ENCODE measurements around the gene SSR4. TPM values are rescaled to one million over a fixed set of nuclear protein-coding genes. Genes with fewer than 3 reads are reported as not detected.

Gene SSR4
- total and polyA plus RNA-seq, 10 of the 15 experiments (the other 5 are each of a cell fraction or from before 2014, with no cell fraction given): 151 to 521 (median 310) TPM

DNA sequence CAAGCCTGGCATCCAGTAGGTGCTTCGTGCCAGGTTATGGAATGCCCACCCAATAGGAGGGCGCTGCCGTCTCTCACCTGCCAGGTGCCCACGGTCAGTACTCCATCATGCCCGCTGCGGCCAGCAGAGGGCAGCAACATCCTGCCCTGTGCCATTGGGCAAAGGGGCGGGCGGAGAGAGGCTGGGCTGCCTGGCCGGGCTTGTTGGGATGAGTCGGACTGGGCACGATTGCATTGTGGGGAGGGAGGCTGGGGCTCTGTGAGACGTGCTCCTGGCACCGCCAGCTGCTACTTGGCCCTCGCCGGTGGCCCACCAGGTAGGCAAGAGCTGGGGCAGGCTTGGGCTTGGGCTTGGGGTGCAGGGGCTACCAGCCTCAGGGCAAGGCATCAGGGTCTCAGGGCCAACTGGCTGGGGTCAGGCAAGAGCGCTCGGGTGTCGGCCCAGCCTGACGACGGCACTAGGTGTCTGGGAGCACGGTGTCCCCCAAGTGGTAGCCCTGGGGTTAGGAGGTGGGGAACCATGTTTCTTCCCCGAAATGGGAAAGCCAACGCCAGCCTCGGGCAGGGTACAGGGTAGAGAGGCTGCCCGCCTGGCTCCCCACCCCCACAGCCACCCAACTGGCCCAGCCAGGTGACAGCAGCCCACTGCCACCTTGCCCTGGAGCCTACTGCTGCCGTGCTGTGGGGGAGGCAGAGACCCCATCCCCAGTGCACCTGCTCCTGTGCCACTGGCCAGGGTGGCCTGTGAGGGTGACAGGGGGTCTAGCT lies 30.3 kb upstream of the SSR4 start, which contains the start of gene PLXNB3:
Gene PLXNB3, plus strand, starts transcription at position 261 of the 767 bp plus-strand sequence. CDS start 1,287 bp downstream, outside the sequence.
- DNase-seq (ENCODE audit: low read depth, low spot score) (peak; percentile 0), ATAC-seq (peak; percentile 95), FAIRE-seq (no peak)
- SMC1A ChIA-PET (ENCODE audit: uncharacterized antibody, unreplicated experiment): no interaction called here
- Histone ChIP-seq H3K4me3 (no peak within 1 kb of the TSS), H3K9ac (ENCODE audit: control insufficient read depth, insufficient read depth, low read length) (no peak within 1 kb of the TSS), H3K36me3 (ENCODE audit: control insufficient read depth in 2 of 2, insufficient read depth in 2 of 2, low read length in 1 of 2) (no peaks in the 10 kb centered on the region), H3K9me3 (replicated peaks; ENCODE audit: control insufficient read depth, insufficient read depth, low read length) (no peaks in the 10 kb centered on the region; the same call in 2 of the 3 replicates), H3K79me2 (ENCODE audit: control insufficient read depth, insufficient read depth, low read length) (no peaks in the 10 kb centered on the region), H3K4me2 (ENCODE audit: control insufficient read depth, insufficient read depth) (no peak within 1 kb of the TSS), H3K4me1 (ENCODE audit: control insufficient read depth, insufficient read depth, low read length) (no peaks in the 10 kb centered on the region), H3K27ac (ENCODE audit: control insufficient read depth, insufficient read depth) (no peak within 1 kb of the TSS), H3K27me3 (replicated peaks in 1 of 2; ENCODE audit: control insufficient read depth in 2 of 2, insufficient read depth in 2 of 2, low read length in 1 of 2) (no peaks in the 10 kb centered on the region), H2AFZ (ENCODE audit: control insufficient read depth, low read depth, low read length) (no peak within 1 kb of the TSS), H4K20me1 (ENCODE audit: control insufficient read depth, insufficient read depth) (no peaks in the 10 kb centered on the region)
- CTCF ChIA-PET: interaction anchor here (0.6 to 2.3 kb wide), 6 partner anchors 10 to 205 kb away, joined by 3 to 26 read pairs (median 4); partner anchors contain the start of gene SLC6A8
- BruUV-seq (replicated peaks): no TSS peak
- RAD21 ChIA-PET (ENCODE audit: unreplicated experiment): interaction anchor here (0.5 kb wide), 1 partner anchor 181 kb away, joined by 3 read pairs; no protein-coding TSS in a partner anchor
- WGBS (ENCODE audit: insufficient coverage, insufficient replicate concordance, low lambda C conversion rate, missing lambda C conversion rate): 12% methylated on average over 26 of the region's 26 CpGs
- in situ Hi-C loops (cut with MboI) (loop anchor here (5.0 kb wide), 1 partner anchor 198 kb away; no protein-coding TSS in a partner anchor), intact Hi-C loops (cut with micrococcal nuclease; ENCODE audit: unreplicated experiment) (loop anchor here (1.0 to 5.0 kb wide), 3 partner anchors 183 to 288 kb away; no protein-coding TSS in a partner anchor)
- POLR2A ChIA-PET: no interaction called here
- TF ChIP-seq, protein P1, sequence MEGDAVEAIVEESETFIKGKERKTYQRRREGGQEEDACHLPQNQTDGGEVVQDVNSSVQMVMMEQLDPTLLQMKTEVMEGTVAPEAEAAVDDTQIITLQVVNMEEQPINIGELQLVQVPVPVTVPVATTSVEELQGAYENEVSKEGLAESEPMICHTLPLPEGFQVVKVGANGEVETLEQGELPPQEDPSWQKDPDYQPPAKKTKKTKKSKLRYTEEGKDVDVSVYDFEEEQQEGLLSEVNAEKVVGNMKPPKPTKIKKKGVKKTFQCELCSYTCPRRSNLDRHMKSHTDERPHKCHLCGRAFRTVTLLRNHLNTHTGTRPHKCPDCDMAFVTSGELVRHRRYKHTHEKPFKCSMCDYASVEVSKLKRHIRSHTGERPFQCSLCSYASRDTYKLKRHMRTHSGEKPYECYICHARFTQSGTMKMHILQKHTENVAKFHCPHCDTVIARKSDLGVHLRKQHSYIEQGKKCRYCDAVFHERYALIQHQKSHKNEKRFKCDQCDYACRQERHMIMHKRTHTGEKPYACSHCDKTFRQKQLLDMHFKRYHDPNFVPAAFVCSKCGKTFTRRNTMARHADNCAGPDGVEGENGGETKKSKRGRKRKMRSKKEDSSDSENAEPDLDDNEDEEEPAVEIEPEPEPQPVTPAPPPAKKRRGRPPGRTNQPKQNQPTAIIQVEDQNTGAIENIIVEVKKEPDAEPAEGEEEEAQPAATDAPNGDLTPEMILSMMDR (IDR thresholded peaks at IDR 0.05 in 2 of 3, conservative IDR thresholded peaks at IDR 0.05 in 1 of 3; ENCODE audit: control insufficient read depth in 2 of 3, extremely low read depth in 1 of 3, insufficient read depth in 1 of 3, low read depth in 3 of 3, low read length in 3 of 3): peak; percentile 79 to 90 (median 87)
- TF ChIP-seq IKZF2 (IDR thresholded peaks at IDR 0.05): no peak
- TF ChIP-seq GATAD2B (conservative IDR thresholded peaks at IDR 0.05; ENCODE audit: low read depth): peak; percentile 28; the same call in 1 of the 2 replicates
- TF ChIP-seq BHLHE40 (IDR thresholded peaks at IDR 0.05; ENCODE audit: borderline replicate concordance in 1 of 2, low read depth in 2 of 2, low read length in 1 of 2): peak; percentile 14 to 33; a peak in 1 of 4 replicates
- no peak for TF ChIP-seq CEBPB (IDR thresholded peaks at IDR 0.05; ENCODE audit: borderline replicate concordance in 1 of 2, low read depth in 2 of 2, low read length in 2 of 2)
- TF ChIP-seq, protein P2, sequence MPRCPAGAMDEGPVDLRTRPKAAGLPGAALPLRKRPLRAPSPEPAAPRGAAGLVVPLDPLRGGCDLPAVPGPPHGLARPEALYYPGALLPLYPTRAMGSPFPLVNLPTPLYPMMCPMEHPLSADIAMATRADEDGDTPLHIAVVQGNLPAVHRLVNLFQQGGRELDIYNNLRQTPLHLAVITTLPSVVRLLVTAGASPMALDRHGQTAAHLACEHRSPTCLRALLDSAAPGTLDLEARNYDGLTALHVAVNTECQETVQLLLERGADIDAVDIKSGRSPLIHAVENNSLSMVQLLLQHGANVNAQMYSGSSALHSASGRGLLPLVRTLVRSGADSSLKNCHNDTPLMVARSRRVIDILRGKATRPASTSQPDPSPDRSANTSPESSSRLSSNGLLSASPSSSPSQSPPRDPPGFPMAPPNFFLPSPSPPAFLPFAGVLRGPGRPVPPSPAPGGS (IDR thresholded peaks at IDR 0.05; ENCODE audit: borderline replicate concordance, insufficient read depth, low read depth, low read length, poor library complexity, severe bottlenecking): no peak
- TF ChIP-seq, protein P3, sequence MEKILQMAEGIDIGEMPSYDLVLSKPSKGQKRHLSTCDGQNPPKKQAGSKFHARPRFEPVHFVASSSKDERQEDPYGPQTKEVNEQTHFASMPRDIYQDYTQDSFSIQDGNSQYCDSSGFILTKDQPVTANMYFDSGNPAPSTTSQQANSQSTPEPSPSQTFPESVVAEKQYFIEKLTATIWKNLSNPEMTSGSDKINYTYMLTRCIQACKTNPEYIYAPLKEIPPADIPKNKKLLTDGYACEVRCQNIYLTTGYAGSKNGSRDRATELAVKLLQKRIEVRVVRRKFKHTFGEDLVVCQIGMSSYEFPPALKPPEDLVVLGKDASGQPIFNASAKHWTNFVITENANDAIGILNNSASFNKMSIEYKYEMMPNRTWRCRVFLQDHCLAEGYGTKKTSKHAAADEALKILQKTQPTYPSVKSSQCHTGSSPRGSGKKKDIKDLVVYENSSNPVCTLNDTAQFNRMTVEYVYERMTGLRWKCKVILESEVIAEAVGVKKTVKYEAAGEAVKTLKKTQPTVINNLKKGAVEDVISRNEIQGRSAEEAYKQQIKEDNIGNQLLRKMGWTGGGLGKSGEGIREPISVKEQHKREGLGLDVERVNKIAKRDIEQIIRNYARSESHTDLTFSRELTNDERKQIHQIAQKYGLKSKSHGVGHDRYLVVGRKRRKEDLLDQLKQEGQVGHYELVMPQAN (conservative IDR thresholded peaks at IDR 0.05): 0 out of 2 replicates have a peak, but pooled peaks have one; percentile 24
- TF ChIP-seq BCL11A (IDR thresholded peaks at IDR 0.05; ENCODE audit: low read depth, low read length): no peak
- TF ChIP-seq, protein P4, sequence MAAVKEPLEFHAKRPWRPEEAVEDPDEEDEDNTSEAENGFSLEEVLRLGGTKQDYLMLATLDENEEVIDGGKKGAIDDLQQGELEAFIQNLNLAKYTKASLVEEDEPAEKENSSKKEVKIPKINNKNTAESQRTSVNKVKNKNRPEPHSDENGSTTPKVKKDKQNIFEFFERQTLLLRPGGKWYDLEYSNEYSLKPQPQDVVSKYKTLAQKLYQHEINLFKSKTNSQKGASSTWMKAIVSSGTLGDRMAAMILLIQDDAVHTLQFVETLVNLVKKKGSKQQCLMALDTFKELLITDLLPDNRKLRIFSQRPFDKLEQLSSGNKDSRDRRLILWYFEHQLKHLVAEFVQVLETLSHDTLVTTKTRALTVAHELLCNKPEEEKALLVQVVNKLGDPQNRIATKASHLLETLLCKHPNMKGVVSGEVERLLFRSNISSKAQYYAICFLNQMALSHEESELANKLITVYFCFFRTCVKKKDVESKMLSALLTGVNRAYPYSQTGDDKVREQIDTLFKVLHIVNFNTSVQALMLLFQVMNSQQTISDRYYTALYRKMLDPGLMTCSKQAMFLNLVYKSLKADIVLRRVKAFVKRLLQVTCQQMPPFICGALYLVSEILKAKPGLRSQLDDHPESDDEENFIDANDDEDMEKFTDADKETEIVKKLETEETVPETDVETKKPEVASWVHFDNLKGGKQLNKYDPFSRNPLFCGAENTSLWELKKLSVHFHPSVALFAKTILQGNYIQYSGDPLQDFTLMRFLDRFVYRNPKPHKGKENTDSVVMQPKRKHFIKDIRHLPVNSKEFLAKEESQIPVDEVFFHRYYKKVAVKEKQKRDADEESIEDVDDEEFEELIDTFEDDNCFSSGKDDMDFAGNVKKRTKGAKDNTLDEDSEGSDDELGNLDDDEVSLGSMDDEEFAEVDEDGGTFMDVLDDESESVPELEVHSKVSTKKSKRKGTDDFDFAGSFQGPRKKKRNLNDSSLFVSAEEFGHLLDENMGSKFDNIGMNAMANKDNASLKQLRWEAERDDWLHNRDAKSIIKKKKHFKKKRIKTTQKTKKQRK (IDR thresholded peaks at IDR 0.05; ENCODE audit: low read depth, low read length): no peak
- TF ChIP-seq NFXL1 (IDR thresholded peaks at IDR 0.05; ENCODE audit: borderline replicate concordance): no peak
- TF ChIP-seq RAD51 (IDR thresholded peaks at IDR 0.05): no peak
- no peak for TF ChIP-seq RELA (IDR thresholded peaks at IDR 0.05; ENCODE audit: borderline replicate concordance, partially characterized antibody)
- 0 out of 2 replicates have a peak, but pooled peaks have one; percentile 55 for TF ChIP-seq YY1 (IDR thresholded peaks at IDR 0.05; ENCODE audit: low read depth, low read length)

All from GM12878 (cell line).